Mesothelial cell of epicardium (in vitro differentiated cells): ENCODE results near the gene THSD7A. TPM values are rescaled to one million over a fixed set of nuclear protein-coding genes. Genes with fewer than 3 reads are reported as not detected.

ENCODE experiments used
- DNase-seq, 2 experiments: peaks; one replicate each; pipeline ENCODE4 v3.0.0; 2021; ENCODE audit warnings: low spot score in 2 of 2; ENCODE audit not compliant: unreplicated experiment in 2 of 2
- H3K27ac Mint-ChIP-seq: 2 replicates; pipeline ENCODE4 v1.8.0; 2021; ENCODE audit warnings: mixed read lengths
- H3K27me3 Mint-ChIP-seq: 2 replicates; pipeline ENCODE4 v1.8.0; 2021; ENCODE audit warnings: low read depth, mixed read lengths
- H3K36me3 Mint-ChIP-seq: 2 replicates; pipeline ENCODE4 v1.8.0; 2021; ENCODE audit warnings: mixed read lengths
- H3K4me1 Mint-ChIP-seq: 2 replicates; pipeline ENCODE4 v1.8.0; 2021; ENCODE audit warnings: mixed read lengths
- H3K4me3 Mint-ChIP-seq: 2 replicates; pipeline ENCODE4 v1.8.0; 2021; ENCODE audit warnings: mild to moderate bottlenecking, moderate library complexity, mixed read lengths
- H3K9me3 Mint-ChIP-seq: 2 replicates; pipeline ENCODE4 v1.8.0; 2021; ENCODE audit warnings: mixed read lengths
- total RNA-seq: library from RNA; stranded (reverse); gene quantifications from 3 replicates; pipeline ENCODE4 v1.2.1, GENCODE V29; 2021
- TF ChIP-seq, protein P1 (sequence below): fragments of 200-600 bp; sonication (generic); IDR thresholded peaks from one replicate; pipeline ENCODE4 v1.5.0; 2021; ENCODE audit warnings: antibody characterized with exemption; ENCODE audit not compliant: unreplicated experiment

Gene THSD7A
- total RNA-seq, 1 donor from 2014 or later, result 13.4 TPM

DNA sequence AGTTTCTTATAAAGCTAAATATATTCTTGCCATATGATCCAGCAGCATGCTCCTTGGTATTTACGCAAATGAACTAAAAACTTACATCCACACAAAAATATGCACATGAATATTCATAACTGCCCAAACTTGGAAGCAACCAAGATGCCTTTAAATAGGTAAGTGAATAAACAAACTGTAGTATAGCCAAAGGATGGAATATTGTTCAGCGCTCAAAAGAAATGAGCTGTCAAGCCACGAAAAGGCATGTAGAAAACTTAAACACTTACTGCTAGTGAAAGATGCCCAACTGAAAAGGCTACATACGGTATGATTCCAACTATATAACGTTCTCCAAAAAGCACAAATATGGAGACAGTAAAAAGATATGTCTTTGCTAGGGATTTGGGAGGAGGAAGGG lies 12.7 kb downstream of the THSD7A start:
- TF ChIP-seq, protein P1, sequence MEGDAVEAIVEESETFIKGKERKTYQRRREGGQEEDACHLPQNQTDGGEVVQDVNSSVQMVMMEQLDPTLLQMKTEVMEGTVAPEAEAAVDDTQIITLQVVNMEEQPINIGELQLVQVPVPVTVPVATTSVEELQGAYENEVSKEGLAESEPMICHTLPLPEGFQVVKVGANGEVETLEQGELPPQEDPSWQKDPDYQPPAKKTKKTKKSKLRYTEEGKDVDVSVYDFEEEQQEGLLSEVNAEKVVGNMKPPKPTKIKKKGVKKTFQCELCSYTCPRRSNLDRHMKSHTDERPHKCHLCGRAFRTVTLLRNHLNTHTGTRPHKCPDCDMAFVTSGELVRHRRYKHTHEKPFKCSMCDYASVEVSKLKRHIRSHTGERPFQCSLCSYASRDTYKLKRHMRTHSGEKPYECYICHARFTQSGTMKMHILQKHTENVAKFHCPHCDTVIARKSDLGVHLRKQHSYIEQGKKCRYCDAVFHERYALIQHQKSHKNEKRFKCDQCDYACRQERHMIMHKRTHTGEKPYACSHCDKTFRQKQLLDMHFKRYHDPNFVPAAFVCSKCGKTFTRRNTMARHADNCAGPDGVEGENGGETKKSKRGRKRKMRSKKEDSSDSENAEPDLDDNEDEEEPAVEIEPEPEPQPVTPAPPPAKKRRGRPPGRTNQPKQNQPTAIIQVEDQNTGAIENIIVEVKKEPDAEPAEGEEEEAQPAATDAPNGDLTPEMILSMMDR, result no peak
- peaks cover 8% of the 10 kb centered on the region for H3K9me3 Mint-ChIP-seq
- no peak overlapping the region for H3K27ac Mint-ChIP-seq
- peaks cover 11% of the 10 kb centered on the region for H3K4me1 Mint-ChIP-seq
- H3K36me3 Mint-ChIP-seq, result peaks cover 5% of the 10 kb centered on the region
- DNase-seq, result no peak
- no peaks in the 10 kb centered on the region for H3K27me3 Mint-ChIP-seq
- no peak overlapping the region for H3K4me3 Mint-ChIP-seq

DNA sequence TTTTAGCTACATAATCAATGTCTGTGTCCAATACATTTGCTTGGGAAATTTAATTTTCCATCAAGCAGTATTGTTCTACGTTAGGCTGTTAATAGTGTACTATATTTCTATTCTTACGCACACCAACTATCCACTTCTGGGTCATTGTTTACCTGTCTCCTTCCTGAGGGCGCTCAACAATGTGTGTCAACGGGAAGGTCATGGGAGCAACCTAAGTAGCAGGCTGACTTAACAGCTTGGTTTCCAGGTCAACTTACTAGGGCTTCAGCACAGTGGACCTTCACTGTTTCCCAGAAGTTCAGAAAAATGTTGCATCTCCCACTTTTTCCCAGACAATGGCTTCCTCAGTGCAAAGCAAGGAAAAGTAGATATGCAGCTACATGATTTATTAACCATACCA lies 13.7 kb downstream of the THSD7A start:
- DNase-seq, result no peak
- Mint-ChIP-seq H3K9me3 (peaks cover 8% of the 10 kb centered on the region), H3K27ac (no peak overlapping the region), H3K36me3 (peaks cover 5% of the 10 kb centered on the region), H3K4me1 (peaks cover 11% of the 10 kb centered on the region), H3K4me3 (no peak overlapping the region), H3K27me3 (no peaks in the 10 kb centered on the region)
- TF ChIP-seq, protein P1, result no peak

DNA sequence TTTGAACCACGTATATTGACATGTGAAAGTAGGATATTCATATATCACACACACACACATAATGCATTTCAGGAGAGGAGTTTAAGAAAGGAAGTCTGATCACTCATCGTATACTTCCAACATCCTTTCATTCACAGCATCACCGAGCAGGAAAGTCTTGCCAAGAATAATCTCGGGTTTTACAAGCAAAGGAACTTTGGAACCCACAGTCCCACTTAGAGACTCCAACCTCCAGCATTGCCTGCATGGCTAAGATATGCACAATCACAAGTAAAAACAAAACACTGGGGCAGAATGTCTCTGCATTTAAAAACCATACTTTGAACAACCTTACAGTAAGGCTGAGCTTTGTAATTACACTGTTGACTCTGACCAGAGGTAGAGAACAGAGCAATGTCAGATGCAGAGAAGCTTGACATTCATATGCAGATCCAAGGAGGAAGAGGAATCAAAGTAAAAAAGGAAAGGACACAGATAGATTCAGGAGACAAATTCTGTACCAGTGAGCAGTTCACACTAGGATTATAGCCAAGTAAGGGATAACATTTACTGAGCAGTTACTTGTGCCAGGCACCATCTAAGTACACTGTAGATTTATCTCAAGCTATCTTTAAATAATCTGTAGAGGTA lies 14.8 kb downstream of the THSD7A start:
- no peak overlapping the region for H3K4me3 Mint-ChIP-seq
- H3K27me3 Mint-ChIP-seq, result no peaks in the 10 kb centered on the region
- peaks cover 5% of the 10 kb centered on the region for H3K36me3 Mint-ChIP-seq
- no peak overlapping the region for H3K27ac Mint-ChIP-seq
- peaks cover 11% of the 10 kb centered on the region for H3K4me1 Mint-ChIP-seq
- TF ChIP-seq, protein P1, result no peak
- DNase-seq, result no peak
- H3K9me3 Mint-ChIP-seq, result peaks cover 8% of the 10 kb centered on the region

- H3K4me1 Mint-ChIP-seq, result no peaks in the 10 kb centered on the region
- no peak overlapping the region for H3K4me3 Mint-ChIP-seq
- no peaks in the 10 kb centered on the region for H3K36me3 Mint-ChIP-seq
- no peaks in the 10 kb centered on the region for H3K27me3 Mint-ChIP-seq
- no peaks in the 10 kb centered on the region for H3K9me3 Mint-ChIP-seq
- TF ChIP-seq, protein P1, result no peak
- no peak for DNase-seq
- no peak overlapping the region for H3K27ac Mint-ChIP-seq
These were observed 20.3 kb downstream of the THSD7A start for GRCh38 chr7:11811709-11812108.

- no peak for DNase-seq
These were observed 21.9 kb downstream of the THSD7A start for GRCh38 chr7:11810043-11810625.

More at GRCh38 chr7:11810043-11810625, 21.9 kb downstream of the THSD7A start:
- Mint-ChIP-seq H3K9me3 (no peaks in the 10 kb centered on the region), H3K4me1 (no peaks in the 10 kb centered on the region), H3K27ac (no peak overlapping the region), H3K36me3 (no peaks in the 10 kb centered on the region), H3K4me3 (no peak overlapping the region), H3K27me3 (no peaks in the 10 kb centered on the region)
- TF ChIP-seq, protein P1, result no peak
